Measurements from ENCODE around the gene GIGYF1. TPM values are rescaled to one million over a fixed set of nuclear protein-coding genes. Genes with fewer than 3 reads are reported as not detected.

The GIGYF1 gene
- total and polyA plus RNA-seq, 2 experiments from 2014 or later = 13.2 to 17.6 TPM

DNA sequence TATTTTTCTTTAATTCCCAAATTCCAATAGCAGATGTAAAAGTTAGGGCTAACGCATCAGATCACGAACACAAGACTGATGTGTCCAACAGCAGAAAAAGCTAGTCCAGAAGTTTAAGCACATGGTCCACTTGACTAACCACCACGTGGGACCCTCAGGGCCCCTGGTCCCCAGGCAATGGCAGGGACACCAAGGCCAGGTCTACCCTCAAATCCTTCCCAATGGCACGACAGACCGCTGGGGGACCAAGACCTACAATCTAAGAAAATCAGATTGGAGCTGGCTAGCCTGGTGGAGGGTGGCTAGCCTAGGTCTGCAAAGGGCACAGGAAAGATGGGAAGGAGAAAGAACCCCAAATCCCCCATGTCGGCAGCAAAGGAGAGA is 1.5 kb downstream of the GIGYF1 start:
- H3K4me3 ChIP-seq = peak overlapping the region; percentile 94
- DNase-seq (ENCODE audit: low spot score) = no peak
- peaks cover 59% of the 10 kb centered on the region for H4K20me1 ChIP-seq (ENCODE audit: insufficient read depth, poor library complexity, severe bottlenecking)
- no peaks in the 10 kb centered on the region for H3K9me3 ChIP-seq (ENCODE audit: low read depth)
- no peak overlapping the region for H2AFZ ChIP-seq
- no peaks in the 10 kb centered on the region for H3K36me3 ChIP-seq (replicated peaks; ENCODE audit: insufficient read depth, low read depth)
- H3K4me1 ChIP-seq (ENCODE audit: insufficient read depth) = peaks cover 20% of the 10 kb centered on the region
- H3K4me2 ChIP-seq = peak overlapping the region; percentile 95
- TF ChIP-seq EZH2 (IDR thresholded peaks at IDR 0.05; ENCODE audit: borderline replicate concordance) (no peak), EZH2phosphoT487 (IDR thresholded peaks at IDR 0.05; ENCODE audit: low read depth, severe bottlenecking, unreplicated experiment) (no peak)
- TF ChIP-seq, protein P1, sequence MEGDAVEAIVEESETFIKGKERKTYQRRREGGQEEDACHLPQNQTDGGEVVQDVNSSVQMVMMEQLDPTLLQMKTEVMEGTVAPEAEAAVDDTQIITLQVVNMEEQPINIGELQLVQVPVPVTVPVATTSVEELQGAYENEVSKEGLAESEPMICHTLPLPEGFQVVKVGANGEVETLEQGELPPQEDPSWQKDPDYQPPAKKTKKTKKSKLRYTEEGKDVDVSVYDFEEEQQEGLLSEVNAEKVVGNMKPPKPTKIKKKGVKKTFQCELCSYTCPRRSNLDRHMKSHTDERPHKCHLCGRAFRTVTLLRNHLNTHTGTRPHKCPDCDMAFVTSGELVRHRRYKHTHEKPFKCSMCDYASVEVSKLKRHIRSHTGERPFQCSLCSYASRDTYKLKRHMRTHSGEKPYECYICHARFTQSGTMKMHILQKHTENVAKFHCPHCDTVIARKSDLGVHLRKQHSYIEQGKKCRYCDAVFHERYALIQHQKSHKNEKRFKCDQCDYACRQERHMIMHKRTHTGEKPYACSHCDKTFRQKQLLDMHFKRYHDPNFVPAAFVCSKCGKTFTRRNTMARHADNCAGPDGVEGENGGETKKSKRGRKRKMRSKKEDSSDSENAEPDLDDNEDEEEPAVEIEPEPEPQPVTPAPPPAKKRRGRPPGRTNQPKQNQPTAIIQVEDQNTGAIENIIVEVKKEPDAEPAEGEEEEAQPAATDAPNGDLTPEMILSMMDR (IDR thresholded peaks at IDR 0.05; ENCODE audit: poor library complexity) = no peak
- WGBS (ENCODE audit: low lambda C conversion rate, missing lambda C conversion rate) = 66% methylated on average over 6 of the region's 6 CpGs
- H3K27ac ChIP-seq = no peak overlapping the region
- H3K9me2 ChIP-seq (replicated peaks; ENCODE audit: insufficient read depth) = no peaks in the 10 kb centered on the region
- no peaks in the 10 kb centered on the region for H3K27me3 ChIP-seq
- peaks cover 61% of the 10 kb centered on the region for H3K79me2 ChIP-seq

DNA sequence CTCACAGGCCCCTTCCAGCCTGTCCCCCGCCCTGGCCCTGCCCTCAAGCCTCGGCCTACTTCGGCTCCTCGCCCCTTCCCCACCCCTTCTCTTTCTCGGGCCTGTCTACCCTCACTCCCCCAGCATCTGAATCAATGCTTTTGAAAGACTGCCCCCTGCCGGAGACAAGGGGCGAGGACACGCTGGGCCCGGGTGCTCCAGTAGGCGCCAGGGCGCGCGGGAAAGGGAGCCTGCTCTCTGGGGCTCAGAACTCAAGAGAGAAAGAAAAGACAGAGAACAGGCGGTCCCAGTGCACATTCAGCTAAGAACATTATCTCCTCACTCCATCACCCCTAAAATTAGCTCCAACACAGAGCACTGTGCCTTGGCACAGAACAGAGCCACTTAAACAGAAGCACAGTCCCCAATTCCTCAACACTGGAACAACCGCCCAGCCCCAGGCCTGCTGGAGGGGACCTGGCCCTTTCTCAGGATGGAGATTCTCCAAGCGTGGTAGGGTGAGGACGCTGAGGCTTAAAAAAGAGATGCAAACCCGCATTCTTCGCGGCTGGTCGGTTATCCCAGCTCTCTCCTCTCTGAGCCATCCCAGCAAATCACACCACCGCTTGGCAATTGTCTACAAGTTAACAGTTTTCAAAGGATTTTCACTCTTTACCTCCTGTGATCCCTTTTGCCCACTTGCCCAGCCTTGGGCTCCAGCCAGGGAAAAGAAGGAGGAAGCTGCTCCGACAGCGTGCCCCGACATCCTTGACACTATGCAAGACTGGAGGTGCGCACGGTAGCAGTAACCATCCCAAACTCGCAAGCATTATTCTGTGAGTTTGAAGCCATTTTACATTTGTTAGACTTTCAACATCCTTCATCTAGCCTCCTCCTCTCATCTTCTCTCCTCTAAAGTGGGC is 2.1 kb downstream of the GIGYF1 start:
- H3K9me3 ChIP-seq (ENCODE audit: low read depth) = no peaks in the 10 kb centered on the region
- H3K79me2 ChIP-seq = peaks cover 66% of the 10 kb centered on the region
- no peak overlapping the region for H3K4me3 ChIP-seq
- no peaks in the 10 kb centered on the region for H3K36me3 ChIP-seq (replicated peaks; ENCODE audit: insufficient read depth, low read depth)
- H3K4me1 ChIP-seq (ENCODE audit: insufficient read depth) = peaks cover 20% of the 10 kb centered on the region
- no peaks in the 10 kb centered on the region for H3K27me3 ChIP-seq
- no peak overlapping the region for H2AFZ ChIP-seq
- no peak for TF ChIP-seq EZH2phosphoT487 (IDR thresholded peaks at IDR 0.05; ENCODE audit: low read depth, severe bottlenecking, unreplicated experiment)
- TF ChIP-seq, protein P1 (IDR thresholded peaks at IDR 0.05; ENCODE audit: poor library complexity) = peak; percentile 96
- H3K9me2 ChIP-seq (replicated peaks; ENCODE audit: insufficient read depth) = no peaks in the 10 kb centered on the region
- H4K20me1 ChIP-seq (ENCODE audit: insufficient read depth, poor library complexity, severe bottlenecking) = peaks cover 64% of the 10 kb centered on the region
- no peak overlapping the region for H3K27ac ChIP-seq
- peak overlapping the region; percentile 95 for H3K4me2 ChIP-seq
- DNase-seq (ENCODE audit: low spot score) = peak; percentile 89
- WGBS (ENCODE audit: low lambda C conversion rate, missing lambda C conversion rate) = 31% methylated on average over 28 of the region's 28 CpGs

DNA sequence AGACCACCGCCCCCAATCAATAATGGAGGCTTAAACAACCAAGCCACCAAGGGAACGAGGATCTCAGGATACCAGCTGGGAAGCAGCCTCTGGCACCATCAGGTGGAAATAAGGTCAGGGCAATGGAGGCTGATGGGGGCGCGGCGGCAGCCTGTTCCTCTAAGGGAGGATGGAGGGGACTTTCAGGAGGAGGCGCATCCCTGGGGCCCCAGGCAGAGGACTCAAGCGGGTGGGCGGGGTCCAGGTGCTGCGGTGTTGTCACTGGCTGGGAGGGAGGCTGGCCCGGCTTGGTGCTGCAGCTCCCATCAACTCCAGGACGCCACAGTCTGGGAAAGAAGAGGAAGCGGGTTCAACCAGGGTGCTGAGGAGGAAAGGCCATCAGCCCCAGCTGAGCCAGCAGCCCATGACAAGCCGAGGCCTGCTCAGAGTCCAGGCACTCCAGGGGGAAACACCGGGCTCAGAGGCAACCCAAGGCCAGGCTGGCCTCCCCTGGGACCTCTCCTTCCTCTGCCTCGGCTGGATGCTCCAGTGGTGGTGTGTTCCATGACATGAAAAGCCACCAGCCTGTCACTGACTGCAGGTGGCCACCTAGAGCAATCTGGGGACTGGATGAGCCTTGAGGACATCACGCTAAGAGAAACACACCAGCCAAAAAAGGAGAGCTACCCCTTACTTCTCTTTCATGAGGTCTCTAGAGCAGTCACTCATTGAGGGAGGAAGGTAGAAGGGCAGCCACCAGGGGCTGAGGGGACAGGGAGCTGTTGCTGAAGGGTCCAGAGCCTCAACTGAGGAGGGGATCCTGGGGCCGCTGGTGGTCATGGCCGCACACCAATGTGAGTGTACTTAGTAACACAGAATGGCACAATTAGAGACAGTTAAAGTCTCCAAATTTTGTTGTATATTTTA is 4.6 kb downstream of the GIGYF1 start:
- TF ChIP-seq EZH2phosphoT487 (IDR thresholded peaks at IDR 0.05; ENCODE audit: low read depth, severe bottlenecking, unreplicated experiment) (no peak), EZH2 (IDR thresholded peaks at IDR 0.05; ENCODE audit: borderline replicate concordance) (no peak)
- TF ChIP-seq, protein P1 (IDR thresholded peaks at IDR 0.05; ENCODE audit: poor library complexity) = no peak
- Histone ChIP-seq H3K4me3 (no peak overlapping the region), H3K4me1 (ENCODE audit: insufficient read depth) (peaks cover 15% of the 10 kb centered on the region), H3K27me3 (no peaks in the 10 kb centered on the region), H3K9me3 (ENCODE audit: low read depth) (no peaks in the 10 kb centered on the region), H3K9me2 (replicated peaks; ENCODE audit: insufficient read depth) (no peaks in the 10 kb centered on the region), H3K27ac (no peak overlapping the region), H3K4me2 (no peak overlapping the region), H3K79me2 (peaks cover 66% of the 10 kb centered on the region), H3K36me3 (replicated peaks; ENCODE audit: insufficient read depth, low read depth) (no peaks in the 10 kb centered on the region), H4K20me1 (ENCODE audit: insufficient read depth, poor library complexity, severe bottlenecking) (peaks cover 64% of the 10 kb centered on the region), H2AFZ (no peak overlapping the region)
- 95% methylated on average over 17 of the region's 18 CpGs for WGBS (ENCODE audit: low lambda C conversion rate, missing lambda C conversion rate)
- no peak for DNase-seq (ENCODE audit: low spot score)

Data from hepatocyte (in vitro differentiated cells).